Esophagus muscularis mucosa (tissue), 4 donors: ENCODE measurements around the gene KRTAP10-11.

Experiments used
- CTCF ChIP-seq, 3 experiments: fragments of 200-600 bp in 2 of 3; fragments of 450-650 bp in 1 of 3; sonication (generic) in 2 of 3; IDR thresholded peaks; one replicate each; pipeline ENCODE4 v1.5.1; 2017 to 2019; ENCODE audit warnings: antibody characterized with exemption in 3 of 3, mild to moderate bottlenecking in 2 of 3, moderate library complexity in 1 of 3
- EP300 ChIP-seq: sonication (generic); formaldehyde crosslinking; IDR thresholded peaks from one replicate; pipeline ENCODE4 v1.6.1; 2017; ENCODE audit warnings: antibody characterized with exemption
- POLR2A ChIP-seq: fragments of 450-650 bp; IDR thresholded peaks from one replicate; pipeline ENCODE4 v1.6.1; 2017; ENCODE audit warnings: antibody characterized with exemption, moderate library complexity, mild to moderate bottlenecking, low read depth
- POLR2AphosphoS5 ChIP-seq, 2 donors: sonication (generic); formaldehyde crosslinking; IDR thresholded peaks; one replicate each; pipeline ENCODE4 v1.6.1; 2017; ENCODE audit warnings: antibody characterized with exemption in 2 of 2

- TF ChIP-seq CTCF (IDR thresholded peaks at IDR 0.05) (no peak), POLR2A (no peak), POLR2AphosphoS5 (IDR thresholded peaks at IDR 0.05) (no peak), EP300 (no peak)
These were observed 45.5 kb downstream of the KRTAP10-11 start for GRCh38 chr21:44691686-44692085.
